NCI-H1092 treated with DMSO at 0.1 percent for 48 hours (cell line): Measurements from ENCODE around the gene FBLN2.

Experiments used
- DNase-seq: peaks from one replicate; lab custom pipeline; 2025; lab: John Stamatoyannopoulos, UW

FBLN2 gene

GRCh38 chr3:13567684-13568514 lies 19.0 kb downstream of the FBLN2 start:
- no peak for DNase-seq

GRCh38 chr3:13568515-13569028 lies 19.6 kb downstream of the FBLN2 start:
- no peak for DNase-seq

GRCh38 chr3:13569201-13569600 lies 20.3 kb downstream of the FBLN2 start:
- DNase-seq = no peak

GRCh38 chr3:13569641-13570390 lies 20.9 kb downstream of the FBLN2 start:
- no peak for DNase-seq

- DNase-seq = no peak
Measured at GRCh38 chr3:13570391-13571194, 21.7 kb downstream of the FBLN2 start.

GRCh38 chr3:13571264-13571663 lies 22.3 kb downstream of the FBLN2 start:
- no peak for DNase-seq

- DNase-seq = no peak
Measured at GRCh38 chr3:13571831-13572750, 23.2 kb downstream of the FBLN2 start.

GRCh38 chr3:13572926-13573623 lies 24.1 kb downstream of the FBLN2 start:
- DNase-seq = no peak

- DNase-seq = no peak
Measured at GRCh38 chr3:13574083-13574797, 25.3 kb downstream of the FBLN2 start.

- DNase-seq = no peak
Measured at GRCh38 chr3:13574798-13575451, 26.0 kb downstream of the FBLN2 start.

GRCh38 chr3:13575459-13576061 lies 26.6 kb downstream of the FBLN2 start:
- DNase-seq = no peak

- DNase-seq = no peak
Measured at GRCh38 chr3:13577181-13578121, 28.5 kb downstream of the FBLN2 start.

GRCh38 chr3:13578251-13578650 lies 29.3 kb downstream of the FBLN2 start:
- no peak for DNase-seq

GRCh38 chr3:13579063-13579462 lies 30.1 kb downstream of the FBLN2 start:
- DNase-seq = no peak

GRCh38 chr3:13580256-13581023 lies 31.5 kb downstream of the FBLN2 start:
- no peak for DNase-seq

- no peak for DNase-seq
Measured at GRCh38 chr3:13581485-13582365, 32.8 kb downstream of the FBLN2 start.
